ENCODE data around the gene C8A. TPM values are rescaled to one million over a fixed set of nuclear protein-coding genes. Genes with fewer than 3 reads are reported as not detected.

Gene C8A
- total and polyA plus RNA-seq, 2 experiments from 2014 or later: not detected

DNA sequence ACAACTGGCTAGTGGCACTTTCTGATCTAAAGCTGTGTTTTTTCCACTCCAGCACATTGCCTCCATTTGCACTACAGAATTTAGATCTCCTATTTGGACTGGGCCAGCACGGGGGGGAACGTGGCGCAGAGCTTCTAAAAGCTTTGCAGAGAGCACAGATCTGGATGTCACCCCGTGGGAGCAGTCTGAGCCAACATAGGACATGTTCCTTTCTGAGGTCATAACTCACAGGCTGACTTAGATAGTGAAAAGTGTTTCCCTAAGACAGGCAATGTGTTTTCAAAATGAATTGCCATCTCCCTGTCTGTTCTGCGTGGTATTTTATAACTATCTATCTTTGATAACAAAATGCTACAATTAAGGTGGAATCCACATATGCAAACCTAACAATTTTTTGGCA, 3.7 kb upstream of the C8A start:
- Histone ChIP-seq H3K79me2 (ENCODE audit: insufficient read depth) (no peaks in the 10 kb centered on the region), H2AFZ (no peak overlapping the region), H3K9me2 (ENCODE audit: insufficient read depth) (no peaks in the 10 kb centered on the region), H3F3A (ENCODE audit: insufficient read depth) (no peaks in the 10 kb centered on the region), H4K20me1 (ENCODE audit: insufficient read depth) (no peaks in the 10 kb centered on the region), H3K27me3 (replicated peaks; ENCODE audit: insufficient read depth) (no peaks in the 10 kb centered on the region), H3K9me3 (ENCODE audit: low read depth) (no peaks in the 10 kb centered on the region), H3K4me1 (ENCODE audit: insufficient read depth) (no peaks in the 10 kb centered on the region), H3K36me3 (ENCODE audit: low read depth) (no peaks in the 10 kb centered on the region), H3K4me3 (no peak overlapping the region), H3K4me2 (ENCODE audit: unreplicated experiment) (no peak overlapping the region), H3K9ac (no peak overlapping the region), H3K27ac (no peak overlapping the region)
- TF ChIP-seq EZH2phosphoT487 (IDR thresholded peaks at IDR 0.05; ENCODE audit: insufficient read depth, low read depth) (no peak), EZH2 (IDR thresholded peaks at IDR 0.05; ENCODE audit: insufficient read depth, poor library complexity, severe bottlenecking) (no peak)
- WGBS, 2 experiments (ENCODE audit: low coverage in 1 of 2, low lambda C conversion rate in 2 of 2, missing lambda C conversion rate in 2 of 2): 79 to 80% methylated on average over 5 of the region's 5 CpGs
- no peak for DNase-seq
- in situ Hi-C loops (cut with MboI): no loop called here

- TF ChIP-seq EZH2phosphoT487 (IDR thresholded peaks at IDR 0.05; ENCODE audit: insufficient read depth, low read depth): no peak
- no peak for TF ChIP-seq EZH2 (IDR thresholded peaks at IDR 0.05; ENCODE audit: insufficient read depth, poor library complexity, severe bottlenecking)
- no peak overlapping the region for H2AFZ ChIP-seq
These were observed 2.1 kb upstream of the C8A start for GRCh38 chr1:56852476-56852875.

GRCh38 chr1:56855190-56855589, 593 bp downstream of the C8A start:
- no peaks in the 10 kb centered on the region for H3K4me1 ChIP-seq (ENCODE audit: insufficient read depth)
- no peaks in the 10 kb centered on the region for H3K36me3 ChIP-seq (ENCODE audit: low read depth)
- TF ChIP-seq EZH2 (IDR thresholded peaks at IDR 0.05; ENCODE audit: insufficient read depth, poor library complexity, severe bottlenecking) (no peak), EZH2phosphoT487 (IDR thresholded peaks at IDR 0.05; ENCODE audit: insufficient read depth, low read depth) (no peak)
- no peak overlapping the region for H2AFZ ChIP-seq
- in situ Hi-C loops (cut with MboI): no loop called here
- no peaks in the 10 kb centered on the region for H3K9me2 ChIP-seq (ENCODE audit: insufficient read depth)
- H3K79me2 ChIP-seq (ENCODE audit: insufficient read depth): no peaks in the 10 kb centered on the region
- H3F3A ChIP-seq (ENCODE audit: insufficient read depth): no peaks in the 10 kb centered on the region
- H3K27ac ChIP-seq: no peak overlapping the region
- no peak overlapping the region for H3K9ac ChIP-seq
- H3K4me3 ChIP-seq: no peak overlapping the region
- no peaks in the 10 kb centered on the region for H3K27me3 ChIP-seq (replicated peaks; ENCODE audit: insufficient read depth)
- no peaks in the 10 kb centered on the region for H3K9me3 ChIP-seq (ENCODE audit: low read depth)
- H4K20me1 ChIP-seq (ENCODE audit: insufficient read depth): no peaks in the 10 kb centered on the region
- no peak for DNase-seq
- 92 to 97% methylated on average over 1 of the region's 1 CpG for WGBS, 2 experiments (ENCODE audit: low coverage in 1 of 2, low lambda C conversion rate in 2 of 2, missing lambda C conversion rate in 2 of 2)
- no peak overlapping the region for H3K4me2 ChIP-seq (ENCODE audit: unreplicated experiment)

More at GRCh38 chr1:56852476-56852875, 2.1 kb upstream of the C8A start:
- Histone ChIP-seq H3K27me3 (replicated peaks; ENCODE audit: insufficient read depth) (no peaks in the 10 kb centered on the region), H3K9me3 (ENCODE audit: low read depth) (no peaks in the 10 kb centered on the region), H3K79me2 (ENCODE audit: insufficient read depth) (no peaks in the 10 kb centered on the region), H3K9me2 (ENCODE audit: insufficient read depth) (no peaks in the 10 kb centered on the region), H3F3A (ENCODE audit: insufficient read depth) (no peaks in the 10 kb centered on the region), H3K4me3 (no peak overlapping the region), H3K4me2 (ENCODE audit: unreplicated experiment) (no peak overlapping the region), H3K9ac (no peak overlapping the region), H3K27ac (no peak overlapping the region), H4K20me1 (ENCODE audit: insufficient read depth) (no peaks in the 10 kb centered on the region), H3K4me1 (ENCODE audit: insufficient read depth) (no peaks in the 10 kb centered on the region), H3K36me3 (ENCODE audit: low read depth) (no peaks in the 10 kb centered on the region)
- 39 to 67% methylated on average over 1 of the region's 1 CpG for WGBS, 2 experiments (ENCODE audit: low coverage in 1 of 2, low lambda C conversion rate in 2 of 2, missing lambda C conversion rate in 2 of 2)
- DNase-seq: no peak
- in situ Hi-C loops (cut with MboI): no loop called here

GRCh38 chr1:56856186-56856585, 1.6 kb downstream of the C8A start:
- no peaks in the 10 kb centered on the region for H3K79me2 ChIP-seq (ENCODE audit: insufficient read depth)
- H3K9me3 ChIP-seq (ENCODE audit: low read depth): no peaks in the 10 kb centered on the region
- no peaks in the 10 kb centered on the region for H3K27me3 ChIP-seq (replicated peaks; ENCODE audit: insufficient read depth)
- DNase-seq: no peak
- no peaks in the 10 kb centered on the region for H3F3A ChIP-seq (ENCODE audit: insufficient read depth)
- no peaks in the 10 kb centered on the region for H3K36me3 ChIP-seq (ENCODE audit: low read depth)
- no peak for TF ChIP-seq EZH2phosphoT487 (IDR thresholded peaks at IDR 0.05; ENCODE audit: insufficient read depth, low read depth)
- no peak for TF ChIP-seq EZH2 (IDR thresholded peaks at IDR 0.05; ENCODE audit: insufficient read depth, poor library complexity, severe bottlenecking)
- no peak overlapping the region for H3K4me3 ChIP-seq
- H3K27ac ChIP-seq: no peak overlapping the region
- H3K9me2 ChIP-seq (ENCODE audit: insufficient read depth): no peaks in the 10 kb centered on the region
- no peak overlapping the region for H3K9ac ChIP-seq
- no peaks in the 10 kb centered on the region for H4K20me1 ChIP-seq (ENCODE audit: insufficient read depth)
- no peaks in the 10 kb centered on the region for H3K4me1 ChIP-seq (ENCODE audit: insufficient read depth)
- no peak overlapping the region for H2AFZ ChIP-seq
- in situ Hi-C loops (cut with MboI): no loop called here
- no peak overlapping the region for H3K4me2 ChIP-seq (ENCODE audit: unreplicated experiment)

- H3K4me3 ChIP-seq: no peak overlapping the region
- no peaks in the 10 kb centered on the region for H3K79me2 ChIP-seq (ENCODE audit: insufficient read depth)
- no peaks in the 10 kb centered on the region for H3K9me2 ChIP-seq (ENCODE audit: insufficient read depth)
- H3K4me1 ChIP-seq (ENCODE audit: insufficient read depth): no peaks in the 10 kb centered on the region
- H3K27me3 ChIP-seq (replicated peaks; ENCODE audit: insufficient read depth): no peaks in the 10 kb centered on the region
- no peaks in the 10 kb centered on the region for H3K36me3 ChIP-seq (ENCODE audit: low read depth)
- H3K4me2 ChIP-seq (ENCODE audit: unreplicated experiment): no peak overlapping the region
- TF ChIP-seq EZH2phosphoT487 (IDR thresholded peaks at IDR 0.05; ENCODE audit: insufficient read depth, low read depth) (no peak), EZH2 (IDR thresholded peaks at IDR 0.05; ENCODE audit: insufficient read depth, poor library complexity, severe bottlenecking) (no peak)
- H4K20me1 ChIP-seq (ENCODE audit: insufficient read depth): no peaks in the 10 kb centered on the region
- no peak overlapping the region for H3K9ac ChIP-seq
- no peaks in the 10 kb centered on the region for H3K9me3 ChIP-seq (ENCODE audit: low read depth)
- H2AFZ ChIP-seq: no peak overlapping the region
- H3K27ac ChIP-seq: no peak overlapping the region
- H3F3A ChIP-seq (ENCODE audit: insufficient read depth): no peaks in the 10 kb centered on the region
- DNase-seq: no peak
- in situ Hi-C loops (cut with MboI): no loop called here
These were observed 4.7 kb downstream of the C8A start for GRCh38 chr1:56859287-56859686.
